ENCODE data around the gene DYNC2I2. TPM values are rescaled to one million over a fixed set of nuclear protein-coding genes. Genes with fewer than 3 reads are reported as not detected.

Gene DYNC2I2
- total and polyA plus RNA-seq, 2 experiments from 2014 or later: 58.8 to 93.1 TPM

- WGBS, 2 experiments (ENCODE audit: low coverage in 1 of 2, low lambda C conversion rate in 2 of 2, missing lambda C conversion rate in 2 of 2): 74 to 82% methylated on average over 4 of the region's 4 CpGs
- H3K27me3 ChIP-seq (replicated peaks; ENCODE audit: insufficient read depth): no peaks in the 10 kb centered on the region
- H3F3A ChIP-seq (ENCODE audit: insufficient read depth): peaks cover 35% of the 10 kb centered on the region
- no peak for TF ChIP-seq EZH2 (IDR thresholded peaks at IDR 0.05; ENCODE audit: insufficient read depth, poor library complexity, severe bottlenecking)
- TF ChIP-seq EZH2phosphoT487 (IDR thresholded peaks at IDR 0.05; ENCODE audit: insufficient read depth, low read depth): no peak
- peaks cover 92% of the 10 kb centered on the region for H3K36me3 ChIP-seq (ENCODE audit: low read depth)
- no peak overlapping the region for H3K4me2 ChIP-seq (ENCODE audit: unreplicated experiment)
- no peak overlapping the region for H2AFZ ChIP-seq
- no peak overlapping the region for H3K9ac ChIP-seq
- no peak overlapping the region for H3K27ac ChIP-seq
- H3K4me3 ChIP-seq: no peak overlapping the region
- peaks cover 39% of the 10 kb centered on the region for H3K79me2 ChIP-seq (ENCODE audit: insufficient read depth)
- in situ Hi-C loops (cut with MboI): no loop called here
- no peaks in the 10 kb centered on the region for H3K9me3 ChIP-seq (ENCODE audit: low read depth)
- DNase-seq: no peak
- H3K9me2 ChIP-seq (ENCODE audit: insufficient read depth): no peaks in the 10 kb centered on the region
- H3K4me1 ChIP-seq (ENCODE audit: insufficient read depth): no peaks in the 10 kb centered on the region
- no peaks in the 10 kb centered on the region for H4K20me1 ChIP-seq (ENCODE audit: insufficient read depth)
Observed at GRCh38 chr9:128600099-128600498, 56.5 kb downstream of the DYNC2I2 start.

GRCh38 chr9:128595471-128595870, 61.2 kb downstream of the DYNC2I2 start:
- Histone ChIP-seq H3K9me2 (ENCODE audit: insufficient read depth) (no peaks in the 10 kb centered on the region), H3K4me3 (no peak overlapping the region), H4K20me1 (ENCODE audit: insufficient read depth) (no peaks in the 10 kb centered on the region), H3K27ac (no peak overlapping the region), H3K79me2 (ENCODE audit: insufficient read depth) (peaks cover 38% of the 10 kb centered on the region), H3K27me3 (replicated peaks; ENCODE audit: insufficient read depth) (no peaks in the 10 kb centered on the region), H3K36me3 (ENCODE audit: low read depth) (peaks cover 89% of the 10 kb centered on the region), H3F3A (ENCODE audit: insufficient read depth) (peaks cover 36% of the 10 kb centered on the region), H2AFZ (no peak overlapping the region), H3K9me3 (ENCODE audit: low read depth) (no peaks in the 10 kb centered on the region), H3K9ac (no peak overlapping the region), H3K4me2 (ENCODE audit: unreplicated experiment) (no peak overlapping the region), H3K4me1 (ENCODE audit: insufficient read depth) (no peaks in the 10 kb centered on the region)
- WGBS, 2 experiments (ENCODE audit: low coverage in 1 of 2, low lambda C conversion rate in 2 of 2, missing lambda C conversion rate in 2 of 2): 96 to 97% methylated on average over 4 of the region's 4 CpGs
- DNase-seq: no peak
- TF ChIP-seq EZH2phosphoT487 (IDR thresholded peaks at IDR 0.05; ENCODE audit: insufficient read depth, low read depth) (no peak), EZH2 (IDR thresholded peaks at IDR 0.05; ENCODE audit: insufficient read depth, poor library complexity, severe bottlenecking) (no peak)
- in situ Hi-C loops (cut with MboI): no loop called here

GRCh38 chr9:128593856-128594255, 62.8 kb downstream of the DYNC2I2 start:
- in situ Hi-C loops (cut with MboI): no loop called here

DNA sequence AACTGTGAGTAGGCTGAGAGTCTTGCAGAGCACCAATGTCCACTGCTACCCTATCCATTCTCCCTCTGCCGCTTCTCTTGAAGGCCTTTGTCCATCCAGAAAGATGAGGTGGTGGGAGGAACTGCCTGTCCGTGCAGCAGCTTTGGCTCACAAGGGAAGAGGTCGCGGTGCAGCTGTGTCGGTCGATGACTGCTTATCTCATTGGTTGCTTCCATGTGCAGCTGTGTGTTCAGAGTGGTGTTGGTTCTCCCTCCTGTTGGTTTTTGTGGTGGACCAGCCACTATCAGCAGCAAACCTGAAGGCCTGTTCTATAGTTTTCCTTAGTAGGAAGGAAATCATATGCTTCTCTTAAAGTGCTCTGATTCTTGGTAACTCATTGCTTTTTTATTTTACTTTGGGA, 63.6 kb downstream of the DYNC2I2 start:
- no peak overlapping the region for H3K9ac ChIP-seq
- no peak for DNase-seq
- H3K27ac ChIP-seq: no peak overlapping the region
- H3K4me1 ChIP-seq (ENCODE audit: insufficient read depth): no peaks in the 10 kb centered on the region
- H3K36me3 ChIP-seq (ENCODE audit: low read depth): peaks cover 83% of the 10 kb centered on the region
- TF ChIP-seq EZH2phosphoT487 (IDR thresholded peaks at IDR 0.05; ENCODE audit: insufficient read depth, low read depth): no peak
- TF ChIP-seq EZH2 (IDR thresholded peaks at IDR 0.05; ENCODE audit: insufficient read depth, poor library complexity, severe bottlenecking): no peak
- no peak overlapping the region for H2AFZ ChIP-seq
- H3K79me2 ChIP-seq (ENCODE audit: insufficient read depth): peaks cover 15% of the 10 kb centered on the region
- H3K4me2 ChIP-seq (ENCODE audit: unreplicated experiment): no peak overlapping the region
- no peaks in the 10 kb centered on the region for H3K27me3 ChIP-seq (replicated peaks; ENCODE audit: insufficient read depth)
- in situ Hi-C loops (cut with MboI): no loop called here
- no peaks in the 10 kb centered on the region for H3K9me3 ChIP-seq (ENCODE audit: low read depth)
- H3K9me2 ChIP-seq (ENCODE audit: insufficient read depth): no peaks in the 10 kb centered on the region
- H4K20me1 ChIP-seq (ENCODE audit: insufficient read depth): no peaks in the 10 kb centered on the region
- H3F3A ChIP-seq (ENCODE audit: insufficient read depth): peaks cover 20% of the 10 kb centered on the region
- 93 to 96% methylated on average over 6 of the region's 6 CpGs for WGBS, 2 experiments (ENCODE audit: low coverage in 1 of 2, low lambda C conversion rate in 2 of 2, missing lambda C conversion rate in 2 of 2)
- no peak overlapping the region for H3K4me3 ChIP-seq

More at GRCh38 chr9:128593856-128594255, 62.8 kb downstream of the DYNC2I2 start:
- H3K9me2 ChIP-seq (ENCODE audit: insufficient read depth): no peaks in the 10 kb centered on the region
- H4K20me1 ChIP-seq (ENCODE audit: insufficient read depth): no peaks in the 10 kb centered on the region
- H3K9ac ChIP-seq: no peak overlapping the region
- no peak overlapping the region for H2AFZ ChIP-seq
- TF ChIP-seq EZH2 (IDR thresholded peaks at IDR 0.05; ENCODE audit: insufficient read depth, poor library complexity, severe bottlenecking) (no peak), EZH2phosphoT487 (IDR thresholded peaks at IDR 0.05; ENCODE audit: insufficient read depth, low read depth) (no peak)
- peaks cover 28% of the 10 kb centered on the region for H3F3A ChIP-seq (ENCODE audit: insufficient read depth)
- H3K27me3 ChIP-seq (replicated peaks; ENCODE audit: insufficient read depth): no peaks in the 10 kb centered on the region
- WGBS, 2 experiments (ENCODE audit: low coverage in 1 of 2, low lambda C conversion rate in 2 of 2, missing lambda C conversion rate in 2 of 2): 82 to 89% methylated on average over 9 of the region's 9 CpGs
- no peak overlapping the region for H3K4me2 ChIP-seq (ENCODE audit: unreplicated experiment)
- no peaks in the 10 kb centered on the region for H3K4me1 ChIP-seq (ENCODE audit: insufficient read depth)
- H3K9me3 ChIP-seq (ENCODE audit: low read depth): no peaks in the 10 kb centered on the region
- peaks cover 22% of the 10 kb centered on the region for H3K79me2 ChIP-seq (ENCODE audit: insufficient read depth)
- no peak overlapping the region for H3K4me3 ChIP-seq
- no peak for DNase-seq
- no peak overlapping the region for H3K27ac ChIP-seq
- peaks cover 83% of the 10 kb centered on the region for H3K36me3 ChIP-seq (ENCODE audit: low read depth)
